ENCODE measurements around the gene TRAPPC10.

TRAPPC10 gene

DNA sequence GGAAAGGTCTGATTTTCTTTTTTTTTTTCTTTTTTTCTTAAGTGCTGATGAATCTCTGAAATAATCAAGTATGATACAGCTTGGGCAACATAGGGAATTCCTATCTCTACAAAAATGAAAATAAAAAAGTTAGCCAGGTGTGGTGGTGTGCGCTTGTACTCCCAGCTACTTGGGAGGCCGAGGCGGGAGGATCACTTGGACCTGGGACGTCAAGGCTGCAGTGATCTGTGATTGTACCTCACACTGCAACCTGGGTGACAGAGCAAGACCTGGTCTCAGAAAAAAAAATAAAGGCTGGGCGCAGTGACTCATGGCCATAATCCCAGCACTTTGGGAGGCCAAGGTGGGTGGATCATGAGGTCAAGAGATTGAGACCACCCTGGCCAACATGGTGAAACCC is 6.0 kb downstream of the TRAPPC10 start:
- Histone ChIP-seq H3K4me2 (ENCODE audit: low read length) (no peak overlapping the region), H3K4me1 (no peaks in the 10 kb centered on the region), H3K36me3 (ENCODE audit: control insufficient read depth, insufficient read depth, low read length) (no peaks in the 10 kb centered on the region), H3K27ac (no peak overlapping the region), H3K9ac (no peak overlapping the region), H3K79me2 (peaks cover 9% of the 10 kb centered on the region), H3K27me3 (ENCODE audit: control insufficient read depth, insufficient read depth, low read length) (no peaks in the 10 kb centered on the region), H2AFZ (no peak overlapping the region), H3K9me3 (ENCODE audit: control insufficient read depth, low read length) (no peaks in the 10 kb centered on the region), H3K4me3 (ENCODE audit: low read depth, low read length) (no peak overlapping the region)
- TF ChIP-seq, protein P1, sequence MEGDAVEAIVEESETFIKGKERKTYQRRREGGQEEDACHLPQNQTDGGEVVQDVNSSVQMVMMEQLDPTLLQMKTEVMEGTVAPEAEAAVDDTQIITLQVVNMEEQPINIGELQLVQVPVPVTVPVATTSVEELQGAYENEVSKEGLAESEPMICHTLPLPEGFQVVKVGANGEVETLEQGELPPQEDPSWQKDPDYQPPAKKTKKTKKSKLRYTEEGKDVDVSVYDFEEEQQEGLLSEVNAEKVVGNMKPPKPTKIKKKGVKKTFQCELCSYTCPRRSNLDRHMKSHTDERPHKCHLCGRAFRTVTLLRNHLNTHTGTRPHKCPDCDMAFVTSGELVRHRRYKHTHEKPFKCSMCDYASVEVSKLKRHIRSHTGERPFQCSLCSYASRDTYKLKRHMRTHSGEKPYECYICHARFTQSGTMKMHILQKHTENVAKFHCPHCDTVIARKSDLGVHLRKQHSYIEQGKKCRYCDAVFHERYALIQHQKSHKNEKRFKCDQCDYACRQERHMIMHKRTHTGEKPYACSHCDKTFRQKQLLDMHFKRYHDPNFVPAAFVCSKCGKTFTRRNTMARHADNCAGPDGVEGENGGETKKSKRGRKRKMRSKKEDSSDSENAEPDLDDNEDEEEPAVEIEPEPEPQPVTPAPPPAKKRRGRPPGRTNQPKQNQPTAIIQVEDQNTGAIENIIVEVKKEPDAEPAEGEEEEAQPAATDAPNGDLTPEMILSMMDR (IDR thresholded peaks at IDR 0.05): no peak

- no peak overlapping the region for H3K9ac ChIP-seq
- no peak overlapping the region for H2AFZ ChIP-seq
- peaks cover 15% of the 10 kb centered on the region for H3K79me2 ChIP-seq
- H3K27me3 ChIP-seq (ENCODE audit: control insufficient read depth, insufficient read depth, low read length): no peaks in the 10 kb centered on the region
- no peaks in the 10 kb centered on the region for H3K9me3 ChIP-seq (ENCODE audit: control insufficient read depth, low read length)
- H3K4me1 ChIP-seq: no peaks in the 10 kb centered on the region
- H3K4me3 ChIP-seq (ENCODE audit: low read depth, low read length): no peak overlapping the region
- TF ChIP-seq, protein P1 (IDR thresholded peaks at IDR 0.05): no peak
- no peaks in the 10 kb centered on the region for H3K36me3 ChIP-seq (ENCODE audit: control insufficient read depth, insufficient read depth, low read length)
- H3K4me2 ChIP-seq (ENCODE audit: low read length): no peak overlapping the region
- H3K27ac ChIP-seq: no peak overlapping the region
Measured at GRCh38 chr21:44018813-44019567, 6.9 kb downstream of the TRAPPC10 start.

- H3K27ac ChIP-seq: no peak overlapping the region
- H3K79me2 ChIP-seq: peaks cover 19% of the 10 kb centered on the region
- no peak overlapping the region for H2AFZ ChIP-seq
- TF ChIP-seq, protein P1 (IDR thresholded peaks at IDR 0.05): no peak
- no peaks in the 10 kb centered on the region for H3K27me3 ChIP-seq (ENCODE audit: control insufficient read depth, insufficient read depth, low read length)
- no peaks in the 10 kb centered on the region for H3K4me1 ChIP-seq
- H3K9me3 ChIP-seq (ENCODE audit: control insufficient read depth, low read length): no peaks in the 10 kb centered on the region
- no peaks in the 10 kb centered on the region for H3K36me3 ChIP-seq (ENCODE audit: control insufficient read depth, insufficient read depth, low read length)
- H3K4me2 ChIP-seq (ENCODE audit: low read length): no peak overlapping the region
- no peak overlapping the region for H3K9ac ChIP-seq
- H3K4me3 ChIP-seq (ENCODE audit: low read depth, low read length): no peak overlapping the region
Measured at GRCh38 chr21:44019568-44019958, 7.5 kb downstream of the TRAPPC10 start.

DNA sequence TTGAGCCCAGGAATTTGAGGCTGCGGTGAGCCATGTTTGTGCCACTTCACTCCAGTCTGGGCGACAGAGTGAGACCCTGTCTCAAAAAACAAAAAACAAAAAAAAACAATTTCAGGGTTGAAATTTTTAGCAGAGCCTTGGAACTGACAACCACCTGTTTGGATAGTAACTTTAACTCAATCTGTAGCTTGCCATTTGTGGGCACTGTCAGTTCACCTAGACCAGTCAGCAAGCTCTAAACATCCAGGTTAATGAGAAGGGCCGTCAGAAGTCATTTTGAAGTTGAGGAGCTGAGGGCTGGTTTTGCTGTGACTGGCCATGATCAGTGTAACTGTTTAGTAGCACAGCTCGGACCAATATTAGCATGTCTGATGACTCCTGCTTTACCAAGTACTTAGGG is 8.4 kb downstream of the TRAPPC10 start:
- no peak overlapping the region for H2AFZ ChIP-seq
- H3K4me1 ChIP-seq: no peaks in the 10 kb centered on the region
- no peak overlapping the region for H3K27ac ChIP-seq
- no peak overlapping the region for H3K4me3 ChIP-seq (ENCODE audit: low read depth, low read length)
- H3K79me2 ChIP-seq: peaks cover 26% of the 10 kb centered on the region
- TF ChIP-seq, protein P1 (IDR thresholded peaks at IDR 0.05): no peak
- H3K36me3 ChIP-seq (ENCODE audit: control insufficient read depth, insufficient read depth, low read length): no peaks in the 10 kb centered on the region
- H3K27me3 ChIP-seq (ENCODE audit: control insufficient read depth, insufficient read depth, low read length): no peaks in the 10 kb centered on the region
- H3K4me2 ChIP-seq (ENCODE audit: low read length): no peak overlapping the region
- no peak overlapping the region for H3K9ac ChIP-seq
- H3K9me3 ChIP-seq (ENCODE audit: control insufficient read depth, low read length): no peaks in the 10 kb centered on the region

GRCh38 chr21:44021064-44021463 is 9.0 kb downstream of the TRAPPC10 start:
- no peak overlapping the region for H3K4me2 ChIP-seq (ENCODE audit: low read length)
- H3K9ac ChIP-seq: no peak overlapping the region
- H3K4me1 ChIP-seq: no peaks in the 10 kb centered on the region
- H3K36me3 ChIP-seq (ENCODE audit: control insufficient read depth, insufficient read depth, low read length): no peaks in the 10 kb centered on the region
- no peaks in the 10 kb centered on the region for H3K27me3 ChIP-seq (ENCODE audit: control insufficient read depth, insufficient read depth, low read length)
- TF ChIP-seq, protein P1 (IDR thresholded peaks at IDR 0.05): no peak
- H3K9me3 ChIP-seq (ENCODE audit: control insufficient read depth, low read length): no peaks in the 10 kb centered on the region
- H3K79me2 ChIP-seq: peaks cover 27% of the 10 kb centered on the region
- no peak overlapping the region for H3K4me3 ChIP-seq (ENCODE audit: low read depth, low read length)
- H3K27ac ChIP-seq: no peak overlapping the region
- H2AFZ ChIP-seq: no peak overlapping the region
